HG02852 (cell line): ENCODE measurements around the gene SURF6.
"Not testable (repeated sequence)": the region's sequence is repeated elsewhere in the genome, so short reads cannot be mapped to it uniquely, and the experiment has no call there.

ENCODE experiments used
- ATAC-seq: cut with Tn5 transposase; IDR thresholded peaks from one replicate; pipeline ENCODE4 v1.9.1; 2021; ENCODE audit warnings: mild to moderate bottlenecking, moderate library complexity; ENCODE audit not compliant: unreplicated experiment

Gene SURF6

GRCh38 chr9:133348718-133349573, 13.0 kb upstream of the SURF6 start:
- no peak for ATAC-seq

- peak; percentile 61 for ATAC-seq
These were observed 12.2 kb upstream of the SURF6 start, which contains the start of the genes MED22 and RPL7A for GRCh38 chr9:133347985-133348717. Gene MED22 (minus strand): TSS chr9:133348131. CDS start chr9:133346662, 1,469 bp downstream. Gene RPL7A (plus strand): TSS chr9:133348218. CDS start chr9:133348244, 26 bp downstream.

- ATAC-seq, result peak; percentile 32
These were observed 11.6 kb upstream of the SURF6 start for GRCh38 chr9:133347515-133347984.

- no peak for ATAC-seq
These were observed 10.2 kb upstream of the SURF6 start for GRCh38 chr9:133346021-133346785.

GRCh38 chr9:133345596-133345995, 9.6 kb upstream of the SURF6 start:
- no peak for ATAC-seq

- ATAC-seq, result no peak
These were observed 9.0 kb upstream of the SURF6 start for GRCh38 chr9:133344979-133345378.

GRCh38 chr9:133344071-133344470, 8.1 kb upstream of the SURF6 start:
- ATAC-seq, result no peak

GRCh38 chr9:133342570-133342969, 6.6 kb upstream of the SURF6 start:
- ATAC-seq, result no peak

GRCh38 chr9:133342069-133342406, 6.0 kb upstream of the SURF6 start:
- ATAC-seq, result no peak

- no peak for ATAC-seq
These were observed 5.5 kb upstream of the SURF6 start for GRCh38 chr9:133341369-133342068.

- no peak for ATAC-seq
These were observed 4.9 kb upstream of the SURF6 start for GRCh38 chr9:133340916-133341315.

GRCh38 chr9:133340256-133340655, 4.3 kb upstream of the SURF6 start:
- no peak for ATAC-seq

- ATAC-seq, result no peak
These were observed 3.7 kb upstream of the SURF6 start for GRCh38 chr9:133339641-133340040.

GRCh38 chr9:133334888-133335287, 1.1 kb downstream of the SURF6 start:
- not testable (repeated sequence) for ATAC-seq

- ATAC-seq, result no peak
These were observed 1.8 kb downstream of the SURF6 start for GRCh38 chr9:133334161-133334560.

GRCh38 chr9:133333566-133333965, 2.4 kb downstream of the SURF6 start:
- no peak for ATAC-seq

GRCh38 chr9:133333011-133333410, 3.0 kb downstream of the SURF6 start:
- ATAC-seq, result no peak

GRCh38 chr9:133332381-133332730, 3.6 kb downstream of the SURF6 start:
- no peak for ATAC-seq

- ATAC-seq, result no peak
These were observed 4.2 kb downstream of the SURF6 start for GRCh38 chr9:133331641-133332380.

GRCh38 chr9:133331221-133331620, 4.8 kb downstream of the SURF6 start:
- no peak for ATAC-seq
